ENCODE data around the gene AMPH.

Gene AMPH

GRCh38 chr7:38462819-38463218, 168.4 kb downstream of the AMPH start:
- no peak overlapping the region for H3K4me3 ChIP-seq (replicated peaks; ENCODE audit: insufficient read depth, low read length)
- peaks cover 3% of the 10 kb centered on the region for H3K27me3 ChIP-seq (ENCODE audit: insufficient read depth, poor library complexity, severe bottlenecking)
- TF ChIP-seq GABPA (IDR thresholded peaks at IDR 0.05; ENCODE audit: low read depth) (no peak), SPI1 (IDR thresholded peaks at IDR 0.05; ENCODE audit: borderline replicate concordance, low read depth) (no peak), POLR2AphosphoS5 (IDR thresholded peaks at IDR 0.05; ENCODE audit: low read depth) (no peak), CTCF (IDR thresholded peaks at IDR 0.05; ENCODE audit: insufficient read depth, low read length) (no peak), REST (IDR thresholded peaks at IDR 0.05; ENCODE audit: insufficient replicate concordance, low read depth) (no peak)
- no peak overlapping the region for H3K27ac ChIP-seq (replicated peaks)
- DNase-seq (ENCODE audit: low read depth in 1 of 2, low spot score in 1 of 2) = no peak

GRCh38 chr7:38461887-38462286, 169.3 kb downstream of the AMPH start:
- no peak for TF ChIP-seq CTCF (IDR thresholded peaks at IDR 0.05; ENCODE audit: insufficient read depth, low read length)
- TF ChIP-seq GABPA (IDR thresholded peaks at IDR 0.05; ENCODE audit: low read depth) = no peak
- TF ChIP-seq REST (IDR thresholded peaks at IDR 0.05; ENCODE audit: insufficient replicate concordance, low read depth) = no peak
- TF ChIP-seq POLR2AphosphoS5 (IDR thresholded peaks at IDR 0.05; ENCODE audit: low read depth) = no peak
- TF ChIP-seq SPI1 (IDR thresholded peaks at IDR 0.05; ENCODE audit: borderline replicate concordance, low read depth) = no peak
- Histone ChIP-seq H3K4me3 (replicated peaks; ENCODE audit: insufficient read depth, low read length) (no peak overlapping the region), H3K27me3 (ENCODE audit: insufficient read depth, poor library complexity, severe bottlenecking) (peaks cover 3% of the 10 kb centered on the region), H3K27ac (replicated peaks) (no peak overlapping the region)
- no peak for DNase-seq (ENCODE audit: low read depth in 1 of 2, low spot score in 1 of 2)

- Histone ChIP-seq H3K27ac (replicated peaks) (no peak overlapping the region), H3K4me3 (replicated peaks; ENCODE audit: insufficient read depth, low read length) (no peak overlapping the region), H3K27me3 (ENCODE audit: insufficient read depth, poor library complexity, severe bottlenecking) (peaks cover 4% of the 10 kb centered on the region)
- TF ChIP-seq CTCF (IDR thresholded peaks at IDR 0.05; ENCODE audit: insufficient read depth, low read length) = no peak
- TF ChIP-seq GABPA (IDR thresholded peaks at IDR 0.05; ENCODE audit: low read depth) = no peak
- no peak for TF ChIP-seq REST (IDR thresholded peaks at IDR 0.05; ENCODE audit: insufficient replicate concordance, low read depth)
- TF ChIP-seq POLR2AphosphoS5 (IDR thresholded peaks at IDR 0.05; ENCODE audit: low read depth) = no peak
- TF ChIP-seq SPI1 (IDR thresholded peaks at IDR 0.05; ENCODE audit: borderline replicate concordance, low read depth) = no peak
- DNase-seq (ENCODE audit: low read depth in 1 of 2, low spot score in 1 of 2) = no peak
These were observed 177.3 kb downstream of the AMPH start for GRCh38 chr7:38453826-38454225.

Data from HL-60 (cell line).